ENCODE data around the gene CER1. TPM values are rescaled to one million over a fixed set of nuclear protein-coding genes. Genes with fewer than 3 reads are reported as not detected.

CER1 gene
- total and polyA plus RNA-seq, 5 donors from 2014 or later = not detected

DNA sequence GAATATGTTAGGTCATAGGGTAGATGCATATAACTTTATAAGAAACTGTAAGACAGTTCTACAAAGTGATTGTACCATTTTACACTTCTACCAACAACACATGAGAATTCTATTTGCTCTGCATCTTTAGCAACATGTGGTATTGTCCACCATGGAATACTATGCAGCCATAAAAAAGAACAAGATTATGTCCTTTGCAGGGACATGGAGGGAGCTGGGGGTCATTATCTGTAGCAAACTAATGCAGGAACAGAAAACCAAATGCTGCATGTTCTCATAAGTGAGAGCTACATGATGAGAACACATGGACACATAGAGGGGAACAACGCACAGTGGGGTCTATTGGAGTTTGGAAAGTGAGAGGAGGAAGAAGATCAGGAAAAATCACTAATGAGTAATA is 22.2 kb upstream of the CER1 start:
- Mint-ChIP-seq H3K4me3 (no peak overlapping the region), H3K27ac (no peak overlapping the region)
- H3K27me3 ChIP-seq (ENCODE audit: control insufficient read depth, insufficient read depth, low read length) = no peaks in the 10 kb centered on the region

DNA sequence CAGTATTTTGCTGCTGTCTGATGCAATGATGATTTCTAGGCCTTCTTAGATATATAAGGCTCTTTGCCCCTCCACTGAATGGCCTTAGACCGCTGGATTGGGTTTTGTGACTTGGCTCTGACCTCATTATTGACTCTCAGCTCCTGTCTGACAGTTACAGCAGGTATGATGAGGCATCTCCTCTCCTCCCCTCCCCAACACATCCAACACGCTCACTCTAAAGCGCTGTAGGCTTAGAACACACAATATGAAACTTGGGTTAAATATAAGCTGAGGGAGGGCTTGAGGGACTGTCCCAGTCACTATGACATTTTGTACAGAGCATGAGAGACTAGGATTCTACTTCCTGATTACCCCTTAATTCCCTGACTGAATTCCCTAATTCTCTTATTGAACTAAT is 18.8 kb upstream of the CER1 start:
- H3K4me1 Mint-ChIP-seq = no peaks in the 10 kb centered on the region
- H3K27ac ChIP-seq (ENCODE audit: insufficient read depth, low read length, poor library complexity, severe bottlenecking) = no peak overlapping the region
- H3K36me3 Mint-ChIP-seq = no peaks in the 10 kb centered on the region
- H3K9me3 Mint-ChIP-seq = peaks cover 0 to 3% (median 0%) of the 10 kb centered on the region in 7 donors
- no peaks in the 10 kb centered on the region for H3K36me3 ChIP-seq (ENCODE audit: control insufficient read depth, insufficient read depth, low read length)
- ATAC-seq (ENCODE audit: low read depth in 2 of 2) = no peak
- no peak overlapping the region for H3K4me3 ChIP-seq (ENCODE audit: low read depth, low read length)
- no peaks in the 10 kb centered on the region for H3K9me3 ChIP-seq (ENCODE audit: control insufficient read depth in 2 of 2, low read length in 2 of 2)
- H3K4me3 Mint-ChIP-seq = no peak overlapping the region
- no peak overlapping the region for H3K27ac Mint-ChIP-seq
- H3K4me1 ChIP-seq (ENCODE audit: control insufficient read depth, insufficient read depth, low read length, poor library complexity, severe bottlenecking) = no peaks in the 10 kb centered on the region
- H3K27me3 ChIP-seq (ENCODE audit: control insufficient read depth, insufficient read depth, low read length) = no peaks in the 10 kb centered on the region
- H3K27me3 Mint-ChIP-seq = peaks cover 7% of the 10 kb centered on the region
- DNase-seq = no peak

More for the DNA sequence above, 22.2 kb upstream of the CER1 start:
- Histone ChIP-seq H3K4me3 (ENCODE audit: low read depth, low read length) (no peak overlapping the region), H3K36me3 (ENCODE audit: control insufficient read depth, insufficient read depth, low read length) (no peaks in the 10 kb centered on the region), H3K27ac (ENCODE audit: insufficient read depth, low read length, poor library complexity, severe bottlenecking) (no peak overlapping the region), H3K9me3 (ENCODE audit: control insufficient read depth in 2 of 2, low read length in 2 of 2) (no peaks in the 10 kb centered on the region), H3K4me1 (ENCODE audit: control insufficient read depth, insufficient read depth, low read length, poor library complexity, severe bottlenecking) (no peaks in the 10 kb centered on the region)
- Mint-ChIP-seq H3K27me3 (peaks cover 14% of the 10 kb centered on the region), H3K9me3 (peaks cover 0 to 3% (median 0%) of the 10 kb centered on the region in 7 donors), H3K4me1 (peaks cover 0 to 4% (median 1%) of the 10 kb centered on the region in 4 donors), H3K36me3 (no peaks in the 10 kb centered on the region)
- no peak for DNase-seq
- no peak for ATAC-seq (ENCODE audit: low read depth in 2 of 2)

- no peak overlapping the region for H3K27ac ChIP-seq (ENCODE audit: insufficient read depth, low read length, poor library complexity, severe bottlenecking)
- no peak for ATAC-seq (ENCODE audit: low read depth in 2 of 2)
- H3K4me3 ChIP-seq (ENCODE audit: low read depth, low read length) = no peak overlapping the region
- no peaks in the 10 kb centered on the region for H3K36me3 ChIP-seq (ENCODE audit: control insufficient read depth, insufficient read depth, low read length)
- Mint-ChIP-seq H3K9me3 (peaks cover 0 to 2% (median 0%) of the 10 kb centered on the region in 7 donors), H3K27me3 (no peaks in the 10 kb centered on the region), H3K27ac (no peak overlapping the region), H3K4me1 (no peaks in the 10 kb centered on the region), H3K4me3 (no peak overlapping the region), H3K36me3 (no peaks in the 10 kb centered on the region)
- H3K9me3 ChIP-seq (ENCODE audit: control insufficient read depth in 2 of 2, low read length in 2 of 2) = no peaks in the 10 kb centered on the region
- no peaks in the 10 kb centered on the region for H3K27me3 ChIP-seq (ENCODE audit: control insufficient read depth, insufficient read depth, low read length)
- no peaks in the 10 kb centered on the region for H3K4me1 ChIP-seq (ENCODE audit: control insufficient read depth, insufficient read depth, low read length, poor library complexity, severe bottlenecking)
- DNase-seq = no peak
These were observed 10.6 kb upstream of the CER1 start for GRCh38 chr9:14733133-14733532.

- Mint-ChIP-seq H3K9me3 (peaks cover 0 to 2% (median 0%) of the 10 kb centered on the region in 7 donors), H3K27ac (no peak overlapping the region), H3K36me3 (no peaks in the 10 kb centered on the region), H3K27me3 (no peaks in the 10 kb centered on the region), H3K4me3 (no peak overlapping the region), H3K4me1 (no peaks in the 10 kb centered on the region)
- H3K4me3 ChIP-seq (ENCODE audit: low read depth, low read length) = no peak overlapping the region
- ATAC-seq (ENCODE audit: low read depth in 2 of 2) (no peak), DNase-seq (no peak)
- no peaks in the 10 kb centered on the region for H3K4me1 ChIP-seq (ENCODE audit: control insufficient read depth, insufficient read depth, low read length, poor library complexity, severe bottlenecking)
- no peaks in the 10 kb centered on the region for H3K9me3 ChIP-seq (ENCODE audit: control insufficient read depth in 2 of 2, low read length in 2 of 2)
- no peaks in the 10 kb centered on the region for H3K36me3 ChIP-seq (ENCODE audit: control insufficient read depth, insufficient read depth, low read length)
- H3K27ac ChIP-seq (ENCODE audit: insufficient read depth, low read length, poor library complexity, severe bottlenecking) = no peak overlapping the region
- H3K27me3 ChIP-seq (ENCODE audit: control insufficient read depth, insufficient read depth, low read length) = no peaks in the 10 kb centered on the region
These were observed 8.9 kb upstream of the CER1 start for GRCh38 chr9:14731294-14731981.

- Histone ChIP-seq H3K9me3 (ENCODE audit: control insufficient read depth in 2 of 2, low read length in 2 of 2) (no peaks in the 10 kb centered on the region), H3K27me3 (ENCODE audit: control insufficient read depth, insufficient read depth, low read length) (no peaks in the 10 kb centered on the region), H3K36me3 (ENCODE audit: control insufficient read depth, insufficient read depth, low read length) (no peaks in the 10 kb centered on the region), H3K27ac (ENCODE audit: insufficient read depth, low read length, poor library complexity, severe bottlenecking) (no peak overlapping the region), H3K4me3 (ENCODE audit: low read depth, low read length) (no peak overlapping the region), H3K4me1 (ENCODE audit: control insufficient read depth, insufficient read depth, low read length, poor library complexity, severe bottlenecking) (no peaks in the 10 kb centered on the region)
- H3K27me3 Mint-ChIP-seq = no peaks in the 10 kb centered on the region
- H3K27ac Mint-ChIP-seq = no peak overlapping the region
- H3K9me3 Mint-ChIP-seq = peaks cover 0 to 2% (median 0%) of the 10 kb centered on the region in 7 donors
- no peak overlapping the region for H3K4me3 Mint-ChIP-seq
- no peaks in the 10 kb centered on the region for H3K36me3 Mint-ChIP-seq
- DNase-seq (no peak), ATAC-seq (ENCODE audit: low read depth in 2 of 2) (no peak)
- H3K4me1 Mint-ChIP-seq = no peaks in the 10 kb centered on the region
These were observed 7.9 kb upstream of the CER1 start for GRCh38 chr9:14730461-14730898.

DNA sequence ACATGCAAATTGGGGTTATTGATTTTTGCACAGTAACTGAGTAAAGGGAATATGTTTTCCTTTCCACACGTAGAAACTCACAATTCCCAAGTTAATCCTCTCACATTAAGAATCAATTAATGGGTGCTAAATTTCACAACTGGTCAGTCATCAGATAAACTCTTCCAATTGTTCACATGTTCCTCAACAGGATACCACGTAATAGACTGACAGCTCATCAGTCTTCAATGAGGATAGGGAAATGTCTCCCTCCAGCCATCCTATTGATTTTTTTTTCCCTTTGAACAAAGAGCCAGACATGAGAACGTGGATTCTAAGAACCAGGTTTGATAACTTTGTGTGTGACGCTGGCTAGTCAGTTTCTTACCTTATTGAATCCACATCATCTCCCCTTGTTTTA is 768 bp upstream of the CER1 start:
- DNase-seq (no peak), ATAC-seq (ENCODE audit: low read depth in 2 of 2) (no peak)
- Histone ChIP-seq H3K4me1 (ENCODE audit: control insufficient read depth, insufficient read depth, low read length, poor library complexity, severe bottlenecking) (no peaks in the 10 kb centered on the region), H3K4me3 (ENCODE audit: low read depth, low read length) (no peak overlapping the region), H3K27ac (ENCODE audit: insufficient read depth, low read length, poor library complexity, severe bottlenecking) (no peak overlapping the region), H3K27me3 (ENCODE audit: control insufficient read depth, insufficient read depth, low read length) (peaks cover 6% of the 10 kb centered on the region), H3K9me3 (ENCODE audit: control insufficient read depth in 2 of 2, low read length in 2 of 2) (no peaks in the 10 kb centered on the region), H3K36me3 (ENCODE audit: control insufficient read depth, insufficient read depth, low read length) (no peaks in the 10 kb centered on the region)
- no peak overlapping the region for H3K4me3 Mint-ChIP-seq
- no peaks in the 10 kb centered on the region for H3K36me3 Mint-ChIP-seq
- peaks cover 14% of the 10 kb centered on the region for H3K27me3 Mint-ChIP-seq
- H3K9me3 Mint-ChIP-seq = peaks cover 0 to 4% (median 0%) of the 10 kb centered on the region in 7 donors
- H3K4me1 Mint-ChIP-seq = no peaks in the 10 kb centered on the region
- H3K27ac Mint-ChIP-seq = no peak overlapping the region

DNA sequence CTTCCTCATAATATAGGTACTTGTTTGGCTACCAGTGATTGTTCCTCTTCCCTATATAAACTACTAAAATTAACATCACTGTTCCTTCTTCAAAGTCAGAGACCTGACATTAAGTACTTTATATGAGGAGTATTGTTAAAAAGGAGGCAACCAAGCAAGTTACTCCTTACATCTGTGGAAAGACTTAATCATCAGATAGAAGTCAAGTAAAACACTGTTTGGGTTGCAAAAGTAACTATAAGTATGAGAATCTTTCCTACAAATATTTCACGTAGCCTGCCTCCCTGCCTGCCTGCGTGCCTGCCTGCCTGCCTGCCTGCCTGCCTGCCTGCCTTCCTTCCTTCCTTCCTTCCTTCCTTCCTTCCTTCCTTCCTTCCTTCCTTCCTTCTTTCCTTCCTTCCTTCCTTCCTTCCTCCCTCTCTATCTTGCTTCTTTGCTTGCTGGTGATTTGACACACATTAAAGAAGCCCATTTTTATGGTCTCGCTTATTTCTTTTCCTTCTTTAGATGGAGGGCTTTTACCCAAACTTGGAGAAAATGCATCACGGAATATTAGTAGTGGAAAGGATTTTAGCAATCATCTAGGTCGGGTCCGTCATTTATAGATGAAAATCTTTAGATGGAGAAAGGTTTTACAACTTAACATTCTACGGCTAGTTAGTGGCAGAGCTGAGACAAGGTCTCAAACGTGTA is 3.2 kb downstream of the CER1 start:
- Histone ChIP-seq H3K4me3 (ENCODE audit: low read depth, low read length) (no peak overlapping the region), H3K27ac (ENCODE audit: insufficient read depth, low read length, poor library complexity, severe bottlenecking) (no peak overlapping the region), H3K36me3 (ENCODE audit: control insufficient read depth, insufficient read depth, low read length) (no peaks in the 10 kb centered on the region), H3K9me3 (ENCODE audit: control insufficient read depth in 2 of 2, low read length in 2 of 2) (no peaks in the 10 kb centered on the region), H3K27me3 (ENCODE audit: control insufficient read depth, insufficient read depth, low read length) (peaks cover 8% of the 10 kb centered on the region), H3K4me1 (ENCODE audit: control insufficient read depth, insufficient read depth, low read length, poor library complexity, severe bottlenecking) (no peaks in the 10 kb centered on the region)
- Mint-ChIP-seq H3K27me3 (peaks cover 12% of the 10 kb centered on the region), H3K36me3 (no peaks in the 10 kb centered on the region), H3K4me1 (no peaks in the 10 kb centered on the region), H3K27ac (no peak overlapping the region), H3K4me3 (no peak overlapping the region), H3K9me3 (peaks cover 0 to 5% (median 0%) of the 10 kb centered on the region in 7 donors)
- ATAC-seq (ENCODE audit: low read depth in 2 of 2) = no peak
- DNase-seq = no peak

- Mint-ChIP-seq H3K4me3 (no peak overlapping the region), H3K27ac (no peak overlapping the region), H3K4me1 (no peaks in the 10 kb centered on the region), H3K27me3 (peaks cover 20% of the 10 kb centered on the region), H3K36me3 (no peaks in the 10 kb centered on the region), H3K9me3 (peaks cover 0 to 5% (median 1%) of the 10 kb centered on the region in 7 donors)
- Histone ChIP-seq H3K36me3 (ENCODE audit: control insufficient read depth, insufficient read depth, low read length) (no peaks in the 10 kb centered on the region), H3K4me3 (ENCODE audit: low read depth, low read length) (no peak overlapping the region), H3K27ac (ENCODE audit: insufficient read depth, low read length, poor library complexity, severe bottlenecking) (no peak overlapping the region), H3K4me1 (ENCODE audit: control insufficient read depth, insufficient read depth, low read length, poor library complexity, severe bottlenecking) (no peaks in the 10 kb centered on the region), H3K27me3 (ENCODE audit: control insufficient read depth, insufficient read depth, low read length) (peaks cover 5% of the 10 kb centered on the region), H3K9me3 (ENCODE audit: control insufficient read depth in 2 of 2, low read length in 2 of 2) (no peaks in the 10 kb centered on the region)
- ATAC-seq (ENCODE audit: low read depth in 2 of 2) (no peak), DNase-seq (no peak)
These were observed 7.4 kb downstream of the CER1 start for GRCh38 chr9:14715102-14715501.

Data from CD4-positive, CD25-positive, alpha-beta regulatory T cell (primary cell).